Measurements from ENCODE around the gene CCDC187.

- TF ChIP-seq CTCF (conservative IDR thresholded peaks at IDR 0.05; ENCODE audit: low read depth, low read length) (no peak), USF2 (IDR thresholded peaks at IDR 0.05; ENCODE audit: low read depth, low read length) (no peak), POLR2A (IDR thresholded peaks at IDR 0.05; ENCODE audit: low read depth, low read length) (no peak), SMC3 (IDR thresholded peaks at IDR 0.05; ENCODE audit: low read depth, low read length) (no peak)
These were observed 53.9 kb downstream of the CCDC187 start for GRCh38 chr9:136249877-136250559.
